ENCODE results near the gene ANXA2.
A peak's percentile ranks its signal among the peaks of the same experiment; 100 is the strongest.
"Not testable (repeated sequence)": the region's sequence is repeated elsewhere in the genome, so short reads cannot be mapped to it uniquely, and the experiment has no call there.

ANXA2 gene

GRCh38 chr15:60410350-60410749, 12.6 kb upstream of the ANXA2 start:
- not testable (repeated sequence) for DNase-seq (ENCODE audit: low read depth)

DNA sequence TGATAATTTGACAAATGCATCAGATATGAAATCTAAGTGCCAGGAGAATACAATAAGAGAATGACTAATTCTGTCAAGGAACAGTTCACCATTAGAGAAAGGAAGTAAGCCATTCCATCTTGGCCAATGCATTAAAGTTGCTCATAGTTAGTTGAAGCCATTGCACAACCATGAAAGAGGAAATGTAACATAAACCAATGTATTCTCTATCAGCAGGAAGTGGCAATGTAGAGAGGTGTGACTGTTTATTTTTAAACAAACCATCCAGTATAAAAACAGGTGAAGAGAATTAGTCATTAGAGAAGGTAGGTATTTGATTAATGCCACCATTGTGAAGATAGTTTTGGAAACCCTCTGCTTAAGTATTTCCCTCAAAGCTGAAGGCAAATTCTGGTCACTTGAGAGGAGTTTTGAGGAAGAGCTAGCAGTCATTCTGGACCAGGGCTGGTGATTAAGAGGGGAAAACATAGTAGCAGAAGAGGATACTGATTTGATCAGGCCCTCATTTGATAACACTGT, 10.7 kb upstream of the ANXA2 start:
- DNase-seq (ENCODE audit: low read depth), result no peak

- peak; percentile 94 for DNase-seq (ENCODE audit: low read depth)
Observed at GRCh38 chr15:60407415-60407805, 9.6 kb upstream of the ANXA2 start.

- DNase-seq (ENCODE audit: low read depth), result no peak
Observed at GRCh38 chr15:60406513-60407414, 9.0 kb upstream of the ANXA2 start.

GRCh38 chr15:60405399-60405798, 7.6 kb upstream of the ANXA2 start:
- DNase-seq (ENCODE audit: low read depth), result no peak

DNA sequence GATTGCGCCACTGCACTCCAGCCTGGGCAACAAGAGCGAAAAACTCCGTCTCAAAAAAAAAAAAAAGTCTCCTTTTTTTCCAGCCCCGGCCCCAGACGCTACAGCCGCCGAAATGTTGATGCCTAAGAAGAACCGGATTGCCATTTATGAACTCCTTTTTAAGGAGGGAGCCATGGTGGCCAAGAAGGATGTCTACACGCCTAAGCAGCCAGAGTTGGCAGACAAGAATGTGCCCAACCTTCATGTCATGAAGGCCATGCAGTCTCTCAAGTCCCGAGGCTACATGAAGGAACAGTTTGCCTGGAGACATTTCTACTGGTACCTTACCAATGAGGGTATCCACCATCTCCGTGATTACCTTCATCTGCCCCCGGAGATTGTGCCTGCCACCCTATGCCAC, 6.6 kb upstream of the ANXA2 start:
- not testable (repeated sequence) for DNase-seq (ENCODE audit: low read depth)

GRCh38 chr15:60400944-60401343, 3.2 kb upstream of the ANXA2 start:
- no peak for DNase-seq (ENCODE audit: low read depth)

- DNase-seq (ENCODE audit: low read depth), result peak; percentile 90
Observed at GRCh38 chr15:60399931-60400330, 2.1 kb upstream of the ANXA2 start.

GRCh38 chr15:60399246-60399915, 1.6 kb upstream of the ANXA2 start:
- no peak for DNase-seq (ENCODE audit: low read depth)

- peak; percentile 84 for DNase-seq (ENCODE audit: low read depth)
Observed at GRCh38 chr15:60396958-60397771, 621 bp downstream of the ANXA2 start.

DNA sequence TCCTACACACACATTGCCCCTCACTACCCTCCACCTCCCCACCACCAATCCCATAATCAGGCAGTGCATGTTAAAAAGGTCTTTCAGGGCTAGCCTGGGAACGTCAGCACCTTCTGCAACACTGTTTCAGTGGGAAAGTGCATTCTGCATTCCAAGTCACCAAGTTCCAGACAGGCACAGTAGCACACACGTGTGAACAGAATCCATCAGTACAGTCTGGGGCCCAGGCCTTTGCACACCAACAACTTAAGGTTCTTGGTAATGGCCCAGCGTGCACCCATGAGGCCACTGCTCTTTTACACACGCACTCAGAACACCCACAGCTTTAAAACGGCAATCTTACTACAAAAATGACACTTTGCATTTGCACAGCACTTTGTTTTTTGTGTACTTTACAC, 1.2 kb downstream of the ANXA2 start:
- no peak for DNase-seq (ENCODE audit: low read depth)

DNA sequence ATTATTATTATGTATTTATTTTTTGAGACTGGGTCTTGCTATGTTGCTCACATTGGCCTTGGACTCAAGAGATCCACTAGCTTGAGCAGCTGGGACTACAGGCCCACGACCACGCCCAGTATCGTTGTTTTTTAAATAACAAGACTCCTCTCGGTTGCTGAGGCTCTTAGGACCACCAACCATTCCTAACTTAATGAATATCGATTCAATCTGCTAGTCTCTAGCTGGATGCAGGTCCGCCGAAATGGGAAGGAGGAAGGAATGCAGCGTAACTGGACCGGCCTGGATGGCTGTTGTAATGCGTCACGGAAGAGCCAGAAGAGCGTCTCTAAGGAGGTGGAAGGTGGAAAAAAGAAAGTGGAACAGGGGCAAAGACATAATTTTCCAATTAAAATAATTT, 1.7 kb downstream of the ANXA2 start:
- no peak for DNase-seq (ENCODE audit: low read depth)

- no peak for DNase-seq (ENCODE audit: low read depth)
Observed at GRCh38 chr15:60395276-60396011, 2.3 kb downstream of the ANXA2 start.

DNA sequence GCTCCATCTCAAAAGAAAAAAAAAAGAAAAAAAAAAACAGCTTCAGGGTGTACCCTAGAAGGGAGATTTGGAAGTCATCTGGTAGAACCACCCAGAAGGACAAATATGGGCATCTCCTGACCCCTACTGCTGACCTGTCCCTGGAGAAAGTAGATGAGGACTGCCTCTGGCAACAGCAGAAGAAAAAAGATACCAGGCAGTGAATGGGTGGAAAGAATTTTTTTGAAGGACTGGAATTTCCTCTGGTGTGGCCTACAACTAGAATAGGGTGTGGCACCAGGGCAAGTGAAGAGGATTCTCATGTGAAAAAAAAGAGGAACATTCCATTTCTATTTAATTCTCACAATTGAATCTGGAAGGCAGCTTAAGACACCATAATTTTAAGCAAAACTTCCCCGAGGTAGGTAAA, 3.1 kb downstream of the ANXA2 start:
- DNase-seq (ENCODE audit: low read depth), result no peak

- DNase-seq (ENCODE audit: low read depth), result peak; percentile 100
Observed at GRCh38 chr15:60392986-60393790, 4.6 kb downstream of the ANXA2 start.

DNA sequence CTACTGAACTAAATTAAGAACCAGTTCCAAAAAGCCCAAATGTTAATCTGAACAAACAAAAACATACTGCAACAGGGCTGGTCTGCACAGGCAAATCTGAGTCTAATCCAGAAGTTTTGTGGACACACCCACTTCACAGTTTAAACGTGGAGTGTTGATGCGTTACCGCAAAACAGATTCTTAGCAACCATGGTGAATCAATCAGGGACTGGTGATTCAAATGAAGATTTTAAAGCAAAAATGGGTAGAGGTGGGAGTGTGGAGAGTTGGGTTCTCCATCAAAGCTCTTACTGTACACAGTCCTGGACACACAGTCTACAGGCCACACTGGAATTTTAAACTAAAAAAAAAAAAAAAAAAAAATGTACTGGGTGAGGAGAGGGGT, 5.2 kb downstream of the ANXA2 start:
- peak; percentile 83 for DNase-seq (ENCODE audit: low read depth)

DNA sequence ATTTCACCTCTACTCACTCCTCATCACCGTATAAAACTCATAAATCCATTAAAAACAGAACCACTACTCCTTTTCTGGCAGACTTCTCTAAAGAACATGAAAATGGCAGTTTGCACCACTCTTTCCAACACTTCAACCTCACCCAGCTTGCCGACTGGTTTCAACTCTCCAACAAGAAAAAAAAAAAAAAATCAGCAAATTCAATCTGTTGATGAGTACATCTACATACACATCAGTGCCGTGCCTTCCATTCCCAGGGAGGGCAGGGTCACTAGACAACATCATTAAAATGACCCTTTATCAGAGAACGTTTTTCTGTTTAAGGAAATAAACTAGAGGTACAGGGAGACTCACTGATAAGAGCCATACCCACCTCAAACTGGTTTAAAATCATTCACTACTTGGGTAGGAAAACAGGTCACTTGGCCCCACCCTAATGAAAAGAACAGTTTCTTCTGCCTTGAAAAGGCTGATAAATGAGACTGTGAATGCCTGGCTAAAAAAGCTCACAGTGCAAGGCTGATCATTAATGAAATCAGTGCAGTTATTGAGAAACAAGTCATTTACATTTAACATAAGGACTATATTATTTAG, 6.0 kb downstream of the ANXA2 start:
- DNase-seq (ENCODE audit: low read depth), result no peak

GRCh38 chr15:60390871-60391501, 6.8 kb downstream of the ANXA2 start:
- DNase-seq (ENCODE audit: low read depth), result peak; percentile 91

- DNase-seq (ENCODE audit: low read depth), result no peak
Observed at GRCh38 chr15:60390231-60390630, 7.6 kb downstream of the ANXA2 start.
